Stimulated activated CD8-positive, alpha-beta memory T cell treated with anti-CD3 and anti-CD28 coated beads, Interleukin-2, amount 100 ng/mL, for 48 hours (primary cell): Measurements from ENCODE around the gene TXNDC2.
"Not testable (repeated sequence)": the region's sequence is repeated elsewhere in the genome, so short reads cannot be mapped to it uniquely, and the experiment has no call there.

ENCODE experiments used
- DNase-seq, 2 donors: peaks; one replicate each; pipeline ENCODE4 v3.0.0-alpha.2; 2020; ENCODE audit warnings: low read depth in 2 of 2

TXNDC2 gene

DNA sequence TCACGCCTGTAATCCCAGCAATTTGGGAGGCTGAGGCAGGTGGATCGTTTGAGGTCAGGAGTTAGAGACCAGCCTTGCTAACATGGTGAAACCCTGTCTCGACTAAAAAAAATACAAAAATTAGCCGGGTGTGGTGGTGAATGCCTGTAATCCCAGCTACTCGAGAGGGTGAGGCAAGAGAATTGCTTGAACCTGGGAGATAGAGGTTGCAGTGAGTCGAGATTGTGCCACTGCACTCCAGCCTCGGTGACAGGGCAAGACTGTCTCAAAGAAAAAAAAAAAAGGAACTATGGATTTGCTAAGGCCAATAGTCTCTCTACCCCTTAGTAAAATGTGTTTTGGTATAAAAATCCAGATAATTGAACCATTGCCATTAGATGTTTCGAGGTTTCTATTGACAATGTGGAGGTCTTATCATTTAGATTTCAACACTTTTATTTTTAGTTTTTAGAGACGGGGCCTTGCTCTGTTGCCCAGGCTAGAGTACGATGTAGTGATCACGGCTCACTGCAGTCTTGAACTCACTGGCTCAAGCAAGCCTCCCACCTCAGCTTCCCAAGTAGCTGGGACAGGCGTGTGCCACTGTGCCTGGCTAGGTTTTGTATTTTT, 1.1 kb upstream of the TXNDC2 start:
- no peak for DNase-seq

- DNase-seq, result no peak
These were observed 204 bp downstream of the TXNDC2 start for GRCh38 chr18:9886005-9886348.

GRCh38 chr18:9887992-9888391, 2.2 kb downstream of the TXNDC2 start:
- no peak for DNase-seq

DNA sequence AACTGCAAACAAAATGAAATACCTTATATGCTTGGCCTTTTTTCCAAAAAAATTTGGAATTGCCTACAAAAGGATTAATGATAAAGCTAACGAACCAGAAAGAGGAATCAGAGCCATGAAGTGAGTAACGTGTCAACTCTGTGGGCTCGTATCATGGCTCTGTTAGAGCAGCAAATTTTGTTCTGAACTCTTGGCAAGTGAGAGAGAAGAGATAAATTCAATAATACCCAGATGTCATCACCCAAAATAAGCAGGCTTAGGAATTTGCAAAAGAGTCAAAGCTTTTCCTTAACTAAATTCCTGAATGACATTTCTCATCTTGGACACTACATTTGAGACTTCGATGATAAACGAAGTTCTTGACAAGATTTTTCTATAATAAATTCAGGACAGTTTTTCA, 4.4 kb downstream of the TXNDC2 start:
- DNase-seq, result no peak

DNA sequence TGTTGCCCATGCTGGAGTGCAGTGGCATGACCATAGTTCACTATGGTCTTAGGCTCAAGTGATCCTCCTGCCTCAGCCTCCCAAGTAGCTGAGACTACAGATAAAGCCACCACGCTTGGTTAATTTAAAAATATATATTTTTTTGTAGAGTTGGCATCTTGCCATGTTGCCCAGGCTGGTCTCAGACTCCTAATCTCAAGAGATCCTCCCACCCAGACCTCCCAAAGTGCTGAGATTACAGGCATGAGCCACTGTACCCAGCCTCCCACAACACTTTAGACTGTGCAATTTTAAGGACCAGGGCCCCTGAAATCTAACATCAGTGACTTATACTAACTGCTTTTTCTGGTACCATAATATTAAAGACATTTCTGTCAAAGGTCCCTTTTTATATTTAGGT, 5.2 kb downstream of the TXNDC2 start:
- no peak for DNase-seq

- DNase-seq, result not testable (repeated sequence)
These were observed 5.7 kb downstream of the TXNDC2 start for GRCh38 chr18:9891515-9891914.

DNA sequence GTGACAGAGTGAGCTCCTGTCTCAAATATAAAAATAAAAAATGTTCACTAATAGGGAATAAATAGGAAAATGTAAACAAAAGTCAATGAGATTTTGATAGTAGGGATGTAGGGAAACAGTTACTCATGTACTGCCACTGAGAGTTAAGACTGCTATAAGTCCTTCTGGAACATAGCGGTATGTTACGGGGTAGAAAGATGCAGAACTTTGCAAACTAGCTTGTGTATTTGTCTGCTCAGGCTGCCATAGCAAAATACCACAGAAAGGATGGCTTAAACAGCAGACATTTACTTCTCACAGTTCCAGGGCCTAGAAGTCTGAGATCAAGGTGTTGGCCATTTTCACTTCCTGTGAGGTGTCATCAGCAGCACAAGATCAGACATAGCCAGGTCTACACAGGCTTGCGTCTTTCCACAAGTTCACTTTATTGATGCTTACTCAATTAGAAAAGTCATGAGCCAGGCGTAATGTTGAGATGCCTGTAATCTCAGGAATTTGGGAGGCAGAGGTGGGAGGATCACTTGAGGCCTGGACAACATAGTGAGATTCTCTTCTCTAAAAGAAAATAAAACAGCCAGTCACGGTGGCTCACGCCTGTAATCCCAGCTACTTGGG, 8.8 kb downstream of the TXNDC2 start:
- DNase-seq, result no peak

DNA sequence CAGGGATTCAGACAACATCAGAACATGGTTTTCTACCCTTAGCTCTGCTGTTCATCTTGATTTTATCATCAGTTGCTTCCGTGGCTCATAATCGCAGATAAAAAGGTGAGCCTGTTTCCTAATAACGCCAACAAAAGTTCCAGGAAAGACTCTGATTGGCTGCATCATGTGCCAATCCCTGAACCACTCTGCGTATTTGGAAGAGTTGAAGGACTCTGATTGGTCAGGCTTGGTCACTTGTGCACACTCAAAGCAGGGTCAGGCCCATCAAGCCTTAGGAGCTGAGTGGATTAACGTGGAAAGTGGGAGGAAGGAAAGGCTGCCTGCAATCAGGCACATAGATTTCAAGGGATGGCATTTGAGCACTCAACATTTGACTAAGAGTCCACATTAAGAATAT, 11.4 kb downstream of the TXNDC2 start:
- no peak for DNase-seq

GRCh38 chr18:9897787-9898291, 12.1 kb downstream of the TXNDC2 start:
- not testable (repeated sequence) for DNase-seq

DNA sequence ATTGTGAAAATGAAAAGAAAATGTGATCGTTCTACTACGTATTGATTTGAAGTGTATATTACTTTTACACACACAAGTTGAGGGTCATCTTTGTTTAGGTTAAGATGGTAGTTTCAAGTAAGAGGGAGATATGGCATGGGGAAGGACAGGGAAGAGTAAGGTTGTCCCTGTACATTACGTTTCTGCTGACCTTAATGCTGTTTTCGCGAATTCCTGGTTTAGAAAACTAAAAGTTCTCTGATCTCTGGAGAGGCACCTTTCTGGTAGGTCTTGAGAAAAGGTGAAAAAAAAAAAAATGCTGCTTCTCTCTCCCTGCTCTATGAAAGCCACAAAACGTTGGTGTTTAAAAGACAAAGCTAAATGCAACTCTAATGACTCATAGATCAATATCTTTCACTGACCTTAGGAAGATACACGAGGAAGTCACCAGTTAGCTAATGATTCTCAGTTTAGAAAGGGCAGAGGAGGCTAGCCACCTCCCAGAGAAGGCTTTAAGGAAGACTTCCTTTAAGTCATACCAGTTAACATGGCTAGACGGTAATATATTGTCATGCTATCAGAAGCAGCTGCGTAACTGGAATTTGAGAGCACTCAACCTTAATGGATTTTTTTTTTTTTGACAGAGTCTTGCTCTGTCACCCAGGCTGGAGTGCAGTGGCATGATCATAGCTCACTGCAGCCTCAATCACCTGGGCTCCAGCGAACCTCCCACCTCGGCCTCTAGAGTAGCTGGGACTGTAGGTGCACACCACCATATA, 13.2 kb downstream of the TXNDC2 start:
- DNase-seq, result no peak

DNA sequence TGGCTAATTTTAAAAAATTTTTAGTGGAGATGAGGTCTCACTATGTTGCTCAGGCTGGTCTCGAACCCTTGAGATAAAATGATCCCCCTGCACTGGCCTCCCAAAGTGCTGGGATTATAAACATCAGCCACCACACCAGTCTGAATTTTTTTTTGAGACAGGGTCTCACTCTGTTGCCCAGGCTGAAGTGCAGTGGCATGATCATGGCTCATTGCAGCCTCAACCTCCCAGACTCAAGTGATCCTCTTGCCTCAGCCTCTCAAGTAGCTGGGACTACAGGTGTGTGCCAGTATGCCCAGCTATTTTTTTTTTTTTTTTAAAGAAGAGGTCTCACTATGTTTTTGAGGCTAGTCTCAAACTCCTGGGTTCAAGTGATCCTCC, 13.8 kb downstream of the TXNDC2 start:
- not testable (repeated sequence) for DNase-seq

DNA sequence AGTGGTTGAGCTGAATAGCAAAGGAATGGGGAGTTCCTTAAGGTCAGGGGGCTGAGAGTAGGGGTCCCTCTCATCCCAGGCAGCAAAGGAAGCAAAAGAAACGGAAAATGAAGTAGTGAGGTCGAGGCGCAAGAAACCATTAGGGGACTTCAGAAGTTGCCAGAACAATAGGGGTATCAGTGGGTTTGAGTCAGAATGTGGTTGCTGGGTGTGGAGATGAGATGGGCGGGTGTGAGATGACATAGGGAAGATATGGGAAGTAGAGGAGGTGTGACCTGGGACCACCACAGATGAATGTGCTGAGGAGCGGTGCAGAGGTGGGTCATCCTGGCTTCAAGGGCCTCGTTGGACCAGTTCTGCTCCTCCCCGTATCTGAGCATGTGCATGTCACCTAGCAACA, 14.9 kb downstream of the TXNDC2 start:
- no peak for DNase-seq

GRCh38 chr18:9901377-9901776, 15.6 kb downstream of the TXNDC2 start:
- DNase-seq, result no peak

GRCh38 chr18:9902264-9902663, 16.5 kb downstream of the TXNDC2 start:
- not testable (repeated sequence) for DNase-seq

GRCh38 chr18:9902832-9903231, 17.1 kb downstream of the TXNDC2 start:
- no peak for DNase-seq

DNA sequence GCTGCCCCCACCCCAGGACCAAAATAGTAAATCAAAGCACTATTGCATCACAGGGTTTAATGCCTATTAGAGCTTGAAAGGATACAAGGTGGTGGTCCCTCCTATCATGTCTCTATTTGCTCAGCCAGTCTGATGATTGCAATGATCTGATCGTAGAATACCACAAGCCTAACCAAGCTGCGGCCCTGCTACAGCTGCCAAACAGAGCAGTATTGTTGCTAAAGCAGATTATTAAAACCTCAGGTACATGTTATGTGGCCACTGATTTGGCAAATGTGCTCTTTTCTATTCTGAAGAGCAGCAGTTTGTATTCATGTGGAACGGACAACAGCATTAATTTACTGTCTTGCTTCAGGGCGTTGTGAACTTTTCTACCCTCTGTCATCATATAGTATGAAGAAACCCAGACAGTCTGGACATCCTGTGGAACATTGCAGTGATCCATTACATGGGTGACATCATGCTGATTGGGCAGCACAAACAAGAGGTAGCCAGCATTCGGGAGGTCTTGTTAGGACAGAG, 19.7 kb downstream of the TXNDC2 start:
- DNase-seq, result no peak

DNA sequence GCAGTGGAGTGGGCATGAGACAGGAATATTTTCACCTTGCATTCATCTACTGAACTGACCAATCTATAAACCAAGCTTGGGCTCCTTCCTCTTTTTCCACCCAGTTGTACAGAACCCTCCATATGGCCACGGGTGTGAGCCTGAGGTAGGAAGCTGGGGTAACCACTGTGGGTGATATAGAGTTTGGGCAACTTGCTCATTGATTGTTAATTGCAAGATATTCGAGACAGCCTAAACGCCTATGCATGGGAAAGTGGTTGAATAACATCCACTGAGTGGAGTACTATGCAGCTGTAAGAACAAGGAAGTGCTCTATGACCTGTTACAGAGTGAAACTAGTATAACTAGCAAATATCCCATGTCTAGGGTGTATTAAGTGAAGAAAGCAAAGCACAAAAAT, 20.7 kb downstream of the TXNDC2 start:
- no peak for DNase-seq

GRCh38 chr18:9907867-9908266, 22.1 kb downstream of the TXNDC2 start:
- no peak for DNase-seq

GRCh38 chr18:9910071-9910470, 24.3 kb downstream of the TXNDC2 start:
- no peak for DNase-seq

- DNase-seq, result no peak
These were observed 24.9 kb downstream of the TXNDC2 start for GRCh38 chr18:9910661-9911060.

- DNase-seq, result no peak
These were observed 25.5 kb downstream of the TXNDC2 start for GRCh38 chr18:9911226-9911625.

- DNase-seq, result not testable (repeated sequence)
These were observed 26.5 kb downstream of the TXNDC2 start for GRCh38 chr18:9912285-9912684.

DNA sequence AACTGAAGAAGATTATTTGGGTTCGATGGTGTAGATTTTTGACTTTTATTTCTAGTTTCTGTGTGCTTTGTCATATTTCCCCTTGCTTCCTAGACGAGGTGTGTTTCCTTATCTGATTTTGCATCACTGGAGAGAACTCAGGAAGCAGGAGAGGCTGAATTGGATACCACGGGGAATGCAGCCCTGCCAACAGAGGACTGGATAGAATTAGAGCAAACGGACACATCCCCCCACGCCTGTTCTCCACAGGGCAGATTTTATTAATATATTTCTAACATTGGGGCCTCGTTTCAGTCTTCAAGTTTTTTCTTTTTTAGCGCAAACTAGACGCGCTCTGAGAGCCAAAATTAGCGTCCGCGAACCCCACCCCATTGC, 27.4 kb downstream of the TXNDC2 start:
- DNase-seq, result no peak
